Measurements from ENCODE around the gene ADRM1. TPM values are rescaled to one million over a fixed set of nuclear protein-coding genes. Genes with fewer than 3 reads are reported as not detected.

Gene ADRM1
- 32.9 TPM for total RNA-seq

- peak; percentile 97 for DNase-seq
These were observed at the start of gene ADRM1 for GRCh38 chr20:62302341-62303061. TSS of gene ADRM1 (plus strand) at chr20:62302997. CDS start at chr20:62303569, 572 bp downstream.

GRCh38 chr20:62253398-62253797, 49.4 kb upstream of the ADRM1 start:
- no peak for DNase-seq

GRCh38 chr20:62254021-62254724, 48.6 kb upstream of the ADRM1 start:
- DNase-seq = no peak

- DNase-seq = no peak
These were observed 46.8 kb upstream of the ADRM1 start for GRCh38 chr20:62255976-62256375.

- DNase-seq = no peak
These were observed 44.1 kb upstream of the ADRM1 start for GRCh38 chr20:62258499-62259293.

- DNase-seq = no peak
These were observed 43.6 kb upstream of the ADRM1 start for GRCh38 chr20:62259294-62259565.

GRCh38 chr20:62262064-62262463, 40.7 kb upstream of the ADRM1 start:
- no peak for DNase-seq

- DNase-seq = no peak
These were observed 39.4 kb upstream of the ADRM1 start for GRCh38 chr20:62263396-62263795.

- DNase-seq = no peak
These were observed 37.4 kb upstream of the ADRM1 start for GRCh38 chr20:62265365-62265764.

GRCh38 chr20:62266340-62266739, 36.5 kb upstream of the ADRM1 start:
- no peak for DNase-seq

- DNase-seq = no peak
These were observed 35.9 kb upstream of the ADRM1 start for GRCh38 chr20:62266851-62267250.

- DNase-seq = no peak
These were observed 35.3 kb upstream of the ADRM1 start for GRCh38 chr20:62267543-62267942.

GRCh38 chr20:62268228-62268900, 34.4 kb upstream of the ADRM1 start:
- DNase-seq = no peak

- no peak for DNase-seq
These were observed 33.4 kb upstream of the ADRM1 start for GRCh38 chr20:62269378-62269777.

- DNase-seq = no peak
These were observed 32.9 kb upstream of the ADRM1 start for GRCh38 chr20:62269871-62270270.

- DNase-seq = no peak
These were observed 30.6 kb upstream of the ADRM1 start for GRCh38 chr20:62272200-62272599.

- no peak for DNase-seq
These were observed 29.4 kb upstream of the ADRM1 start for GRCh38 chr20:62273416-62273815.

GRCh38 chr20:62274332-62274950, 28.4 kb upstream of the ADRM1 start:
- DNase-seq = no peak

- no peak for DNase-seq
These were observed 27.6 kb upstream of the ADRM1 start for GRCh38 chr20:62275219-62275618.

GRCh38 chr20:62276439-62276838, 26.4 kb upstream of the ADRM1 start:
- no peak for DNase-seq

GRCh38 chr20:62277253-62277652, 25.5 kb upstream of the ADRM1 start:
- DNase-seq = no peak

- no peak for DNase-seq
These were observed 22.5 kb upstream of the ADRM1 start for GRCh38 chr20:62280303-62280702.
